HG02840 (cell line): ENCODE data around the gene VWDE.
"Not testable (repeated sequence)": the region's sequence is repeated elsewhere in the genome, so short reads cannot be mapped to it uniquely, and the experiment has no call there.

Source experiments
- ATAC-seq: cut with Tn5 transposase; IDR thresholded peaks from one replicate; pipeline ENCODE4 v1.9.1; 2021; ENCODE audit warnings: mild to moderate bottlenecking, moderate library complexity, moderate number of reproducible peaks; ENCODE audit not compliant: unreplicated experiment, low FRiP score

The VWDE gene

DNA sequence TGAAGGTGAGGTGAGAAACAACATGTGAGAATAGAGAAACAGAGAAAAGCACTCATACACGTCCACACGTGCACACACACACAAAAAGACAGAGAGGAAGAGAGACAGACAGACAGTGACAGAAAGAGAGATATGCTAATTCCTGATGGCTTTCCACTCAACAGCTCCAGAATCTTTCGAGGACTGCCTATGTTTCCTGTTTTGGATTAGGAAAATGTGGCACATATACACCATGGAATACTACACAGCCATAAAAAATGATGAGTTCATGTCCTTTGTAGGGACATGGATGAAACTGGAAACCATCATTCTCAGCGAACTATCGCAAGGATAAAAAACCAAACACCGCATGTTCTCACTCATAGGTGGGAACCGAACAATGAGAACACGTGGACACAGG lies 4.0 kb upstream of the VWDE start:
- not testable (repeated sequence) for ATAC-seq

DNA sequence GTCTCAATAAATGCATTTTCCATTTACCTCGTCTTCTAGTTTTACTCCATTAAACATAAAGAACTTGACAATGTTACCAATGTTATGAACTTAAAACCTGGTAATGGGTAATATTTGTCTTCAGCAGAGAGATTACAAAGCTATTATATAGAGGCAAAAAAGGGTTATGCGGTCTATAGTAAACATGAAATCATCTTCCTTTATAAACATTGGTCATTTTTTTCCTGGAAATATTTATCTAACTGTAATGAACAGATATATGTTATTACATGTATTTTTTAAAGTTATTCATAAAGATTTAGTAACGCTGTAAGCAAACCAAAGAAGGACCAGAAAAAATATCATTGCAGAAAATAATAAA lies 1.3 kb downstream of the VWDE start:
- no peak for ATAC-seq

DNA sequence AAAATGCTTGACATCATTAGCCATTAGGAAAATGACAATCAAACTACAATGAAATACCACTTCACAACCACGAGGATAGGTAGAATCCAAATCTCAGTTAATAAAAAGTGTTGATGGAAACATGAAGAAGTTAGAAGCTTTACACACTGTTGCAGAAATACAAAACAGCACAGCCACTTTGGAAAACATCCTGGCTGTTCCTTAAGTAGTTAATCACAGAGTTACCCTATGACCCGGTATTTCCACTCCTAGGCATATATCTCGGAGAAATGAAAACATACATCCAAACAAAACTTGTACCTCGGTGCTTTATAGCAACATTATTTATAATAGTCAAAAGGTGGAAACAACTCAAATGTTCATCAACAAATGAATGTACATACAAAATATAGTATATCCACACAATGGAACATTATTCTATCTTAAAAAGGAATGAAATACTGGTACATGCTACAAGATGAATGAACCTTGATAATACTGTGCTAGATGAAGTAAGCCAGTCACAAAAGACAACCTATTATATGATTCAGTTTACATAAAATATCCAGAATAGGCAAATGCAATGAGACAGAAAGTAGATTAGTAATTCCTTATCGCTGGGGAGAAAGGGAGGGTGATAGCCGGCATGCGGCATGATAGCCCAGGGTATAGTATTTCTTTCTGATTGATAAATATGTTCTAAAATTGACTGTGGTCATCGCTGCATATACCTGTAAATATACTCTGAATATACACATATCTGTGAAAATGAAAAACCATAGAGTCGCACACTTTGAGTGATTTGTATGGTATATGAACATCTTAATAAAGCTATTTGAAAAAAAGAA lies 1.9 kb downstream of the VWDE start:
- ATAC-seq = no peak

DNA sequence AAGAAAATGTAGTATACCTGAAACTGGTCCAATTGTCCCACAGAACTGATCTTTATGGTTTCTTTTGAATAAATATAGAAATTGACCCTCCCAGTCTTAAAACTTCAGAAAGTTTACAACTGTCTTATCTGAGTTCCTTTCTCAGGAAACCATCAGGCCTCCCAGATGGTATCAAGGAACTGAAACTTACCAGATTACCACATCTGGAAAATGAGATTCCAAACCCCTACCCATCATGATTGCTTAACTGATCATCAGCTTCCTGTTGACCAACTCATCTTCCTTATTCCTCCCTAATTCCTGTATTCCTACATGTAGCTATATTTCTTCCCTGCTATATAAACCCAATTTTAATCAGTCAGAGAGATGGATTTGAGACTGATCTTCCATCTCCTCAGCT lies 5.5 kb downstream of the VWDE start:
- no peak for ATAC-seq

DNA sequence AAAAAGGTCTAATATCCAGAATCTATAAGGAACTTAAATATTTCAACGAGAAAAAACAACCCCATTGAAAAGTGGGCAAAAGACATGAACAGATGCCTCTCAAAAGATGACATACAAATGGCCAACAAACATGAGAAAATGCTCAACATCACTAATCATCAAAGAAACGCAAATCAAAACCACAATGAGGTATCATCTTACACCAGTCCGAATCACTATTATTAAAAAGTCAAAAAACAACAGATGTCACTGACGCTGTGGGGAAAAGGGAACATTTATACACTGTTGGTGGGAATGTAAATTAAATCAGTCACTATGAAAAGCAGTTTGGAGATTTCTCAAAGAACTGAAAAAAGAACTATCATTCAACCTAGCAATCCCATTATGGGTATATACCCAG lies 6.0 kb downstream of the VWDE start:
- no peak for ATAC-seq

DNA sequence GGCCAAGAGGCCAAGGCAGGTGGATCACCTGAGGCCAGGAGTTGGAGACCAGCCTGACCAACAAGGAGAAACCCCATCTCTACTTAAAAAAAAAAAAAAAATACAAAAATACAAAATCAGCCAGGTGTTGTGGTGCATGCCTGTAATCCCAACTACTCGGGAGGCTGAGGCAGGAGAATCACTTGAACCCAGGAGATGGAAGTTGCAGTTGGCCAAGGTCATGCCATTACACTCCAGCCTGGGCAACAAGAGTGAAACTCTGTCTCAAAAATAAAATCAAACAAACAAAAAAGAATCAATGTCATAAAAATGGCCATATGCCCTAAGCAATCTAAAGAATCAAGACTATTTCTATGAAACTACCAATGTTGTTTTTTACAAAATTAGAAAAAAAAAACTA lies 7.0 kb downstream of the VWDE start:
- not testable (repeated sequence) for ATAC-seq

DNA sequence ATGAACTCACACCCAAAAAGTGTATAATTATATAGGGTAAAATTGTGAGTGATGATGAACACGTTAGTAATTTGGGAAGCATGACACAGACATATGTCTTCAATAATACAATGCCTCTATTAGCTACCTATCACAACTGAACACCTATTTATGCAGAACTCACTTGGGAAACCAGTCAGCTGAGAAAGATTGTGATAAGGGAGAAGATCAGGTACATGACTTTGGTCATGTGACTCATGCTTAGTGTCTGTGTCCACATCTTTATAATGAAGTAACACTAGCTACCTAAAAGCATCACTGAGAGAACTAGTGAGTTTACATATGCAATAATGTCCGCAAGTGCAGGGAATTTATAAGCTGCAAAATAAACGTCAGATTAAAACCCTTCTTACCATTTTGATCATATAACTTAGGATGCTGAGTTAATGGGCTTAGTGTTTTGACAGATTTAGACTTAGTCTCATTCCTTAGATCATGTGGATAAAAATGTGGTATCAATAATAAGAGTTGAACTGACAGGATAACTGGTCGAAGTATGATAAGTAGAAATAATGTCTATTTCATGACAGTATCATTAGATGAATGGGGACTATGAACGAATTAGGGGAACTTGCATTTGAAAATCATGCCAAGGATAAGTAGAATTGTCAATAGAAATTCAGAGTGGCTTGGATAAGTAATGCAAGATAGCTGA lies 11.6 kb downstream of the VWDE start:
- ATAC-seq = no peak

DNA sequence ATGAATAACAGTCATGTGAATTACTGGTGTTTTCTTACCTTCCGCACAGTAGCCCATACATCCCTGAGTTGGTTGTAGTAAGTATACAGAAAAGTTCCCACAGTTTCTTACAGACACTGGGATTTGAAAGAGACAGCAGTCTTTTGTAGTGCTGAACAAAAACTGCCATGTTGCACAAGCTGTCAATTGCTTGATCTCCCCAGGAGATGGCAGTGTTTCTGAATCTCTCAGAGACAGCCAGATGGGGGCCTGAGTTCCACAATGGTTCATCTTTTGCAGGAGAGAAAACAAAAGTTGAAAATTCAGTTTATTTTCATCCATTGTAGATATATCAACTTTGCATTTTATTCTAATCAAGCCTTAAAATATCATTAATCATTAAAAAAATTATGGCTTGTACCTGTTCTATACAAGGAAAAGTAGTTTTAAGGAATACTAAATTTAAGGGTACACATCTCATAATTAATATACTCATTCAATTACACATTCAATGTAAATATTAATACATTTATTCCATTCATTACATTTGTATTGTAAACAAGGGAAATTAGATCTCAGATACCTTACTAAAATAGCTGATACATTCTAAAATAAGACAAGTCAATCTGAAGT lies 14.5 kb downstream of the VWDE start:
- peak; percentile 93 for ATAC-seq

DNA sequence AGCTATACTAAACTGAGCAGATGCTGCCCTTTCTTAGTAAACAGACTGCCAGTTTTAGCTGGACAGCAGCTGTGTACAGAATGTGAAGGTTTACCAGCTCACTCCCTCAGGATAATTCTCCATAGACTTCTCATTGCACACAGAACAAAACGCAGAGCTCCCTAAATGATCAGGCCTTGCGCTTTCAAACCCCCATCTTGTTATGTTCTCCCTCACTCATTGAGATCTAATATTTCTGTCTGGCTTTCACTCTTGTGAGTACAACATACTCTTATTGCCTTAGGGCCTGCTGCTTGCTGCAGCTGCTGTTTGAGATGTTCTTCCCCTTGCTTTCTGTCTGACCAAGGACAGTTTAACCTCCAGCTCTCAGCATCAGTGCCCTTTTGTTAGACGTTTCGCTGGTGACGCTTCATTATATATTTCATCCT lies 17.3 kb downstream of the VWDE start:
- no peak for ATAC-seq

DNA sequence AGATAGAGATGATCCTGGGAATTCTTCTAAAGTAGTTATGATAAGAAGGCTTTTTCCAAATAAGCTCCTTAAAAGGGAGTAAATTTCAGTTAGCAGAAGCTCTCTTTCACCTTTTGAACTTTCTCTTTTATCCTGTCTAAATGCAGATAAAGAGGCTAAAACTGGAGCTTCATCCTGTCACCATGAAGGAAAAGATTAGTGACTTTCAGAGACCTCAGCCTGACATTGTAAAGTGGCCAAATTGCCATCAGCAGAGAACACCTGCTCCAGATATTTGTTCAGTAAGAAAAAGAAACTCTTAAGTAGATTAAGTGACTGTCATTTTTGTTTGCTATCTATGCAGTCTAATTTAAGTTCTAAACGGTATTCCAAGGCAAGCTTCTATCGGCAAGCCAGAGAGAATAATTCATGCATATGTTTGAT lies 18.3 kb downstream of the VWDE start:
- no peak for ATAC-seq

DNA sequence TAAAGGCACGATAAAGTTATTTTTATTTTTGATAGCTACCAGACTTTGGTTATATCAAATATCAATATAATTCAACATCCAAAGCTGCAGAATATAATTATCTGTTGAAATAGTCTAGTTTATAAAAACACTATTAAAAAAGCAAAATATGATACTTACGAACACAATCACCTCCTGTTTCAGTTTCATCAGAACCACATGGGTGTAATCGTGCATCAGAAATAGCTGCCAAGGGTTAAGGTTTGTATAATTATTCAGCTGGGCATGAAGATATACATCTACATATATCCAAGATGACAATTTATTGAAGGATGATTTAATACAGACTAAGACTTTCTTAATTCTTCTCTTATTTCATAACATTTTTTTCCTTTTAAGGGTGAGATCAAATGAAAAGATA lies 20.3 kb downstream of the VWDE start:
- ATAC-seq = no peak

DNA sequence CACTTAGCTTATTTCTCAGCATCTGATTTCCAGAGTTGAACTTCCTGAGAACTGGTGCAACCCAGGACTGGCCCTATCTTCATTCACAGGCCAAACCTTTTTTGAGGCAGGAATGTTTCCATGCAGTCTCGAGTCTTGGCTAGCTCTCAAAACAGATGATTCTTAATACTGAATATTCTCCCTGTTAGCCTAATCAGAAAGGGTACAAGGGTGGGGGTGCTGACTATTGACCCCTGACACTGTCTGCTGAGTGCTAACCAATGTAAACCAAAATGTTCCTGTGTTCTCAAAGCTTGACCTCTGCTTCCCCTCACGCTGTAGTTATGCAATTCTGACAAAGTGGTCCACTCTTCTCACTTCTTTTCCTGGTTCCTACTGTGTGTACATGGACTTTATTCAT lies 25.3 kb downstream of the VWDE start:
- ATAC-seq = no peak

DNA sequence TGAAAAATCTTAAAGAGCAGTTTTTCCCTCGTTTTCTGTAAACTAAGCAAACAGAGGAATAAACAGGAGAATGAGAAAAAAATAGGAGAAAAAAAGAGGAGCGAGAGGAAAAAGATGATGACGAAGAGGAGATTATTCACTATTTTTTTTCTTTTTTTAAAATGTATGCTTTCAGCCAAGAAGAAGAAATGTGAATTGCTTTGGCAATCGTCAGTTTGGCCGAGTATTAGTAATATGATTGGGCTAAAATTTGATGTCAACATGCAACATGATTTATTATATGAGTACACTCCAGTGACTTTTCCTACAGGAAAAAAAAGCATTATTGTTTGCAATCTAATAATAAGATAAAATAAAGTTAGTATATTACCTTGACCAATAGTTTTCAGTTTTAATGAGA lies 26.3 kb downstream of the VWDE start:
- no peak for ATAC-seq

DNA sequence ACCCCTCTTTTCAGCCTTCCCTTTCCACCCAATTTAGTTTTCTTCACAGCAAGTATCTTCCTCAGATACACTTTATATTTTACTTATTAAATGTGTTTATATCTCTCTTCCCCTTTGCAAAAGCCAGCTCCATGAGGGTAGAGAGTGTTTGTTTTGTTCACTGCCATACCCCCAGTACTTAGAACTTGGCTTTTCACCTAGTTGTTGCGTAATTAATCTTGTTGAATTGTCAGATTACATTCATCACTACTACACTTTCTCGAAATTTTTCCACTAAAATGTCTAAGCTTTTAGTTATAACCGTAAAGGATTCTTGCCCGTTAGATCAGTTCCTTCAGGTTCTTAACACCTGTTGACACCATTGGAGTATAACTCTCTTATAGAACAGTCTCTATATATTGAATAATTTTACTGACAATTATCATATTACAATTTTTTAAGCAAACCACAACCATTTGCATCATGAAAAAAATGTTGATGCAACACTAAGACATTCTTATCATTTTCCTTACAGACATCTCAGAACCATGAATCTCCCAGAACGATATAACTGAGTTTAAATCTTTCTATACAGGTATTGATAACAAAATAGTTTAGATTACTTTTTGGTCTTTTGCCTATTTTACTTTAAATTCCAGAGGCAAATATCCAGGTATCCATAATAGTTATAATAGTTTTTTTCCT lies 29.9 kb downstream of the VWDE start:
- ATAC-seq = no peak

DNA sequence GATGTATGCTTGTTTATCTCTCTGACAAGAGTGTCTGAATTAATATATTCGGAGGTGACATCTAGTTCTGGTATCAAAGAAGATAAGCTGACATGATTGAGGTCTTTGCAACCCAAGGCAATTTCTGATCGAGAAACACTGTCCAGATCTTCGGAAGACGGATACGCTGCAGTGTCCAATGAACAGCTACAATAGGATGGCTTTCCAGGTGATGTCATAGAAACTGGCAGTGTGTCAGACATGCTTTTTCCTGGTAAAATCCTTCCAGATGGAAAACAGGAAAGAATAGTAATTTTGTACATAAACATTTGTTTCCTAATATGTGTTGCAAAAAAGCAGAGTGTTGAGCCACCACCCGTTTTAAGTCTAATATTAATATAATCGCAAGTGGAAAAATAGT lies 33.4 kb downstream of the VWDE start:
- ATAC-seq = no peak

DNA sequence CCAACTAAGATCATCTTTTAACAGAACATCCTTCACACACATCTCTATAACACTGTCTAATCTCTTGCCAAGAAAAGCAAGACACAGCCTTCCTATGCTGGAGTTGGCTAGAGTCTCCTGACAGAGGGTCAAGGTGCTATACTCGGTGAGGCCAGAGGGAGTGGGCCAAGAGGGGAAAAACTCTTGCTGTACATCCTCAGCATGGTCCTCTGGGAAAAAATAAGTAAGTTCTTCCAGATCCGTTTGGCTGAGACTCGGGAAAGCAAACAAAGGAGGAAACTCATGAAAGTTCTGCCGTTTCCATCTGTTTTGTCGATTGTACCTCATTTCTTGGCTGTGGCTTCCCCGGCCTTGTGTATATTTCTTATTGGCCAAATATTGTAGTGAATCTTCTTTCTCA lies 33.9 kb downstream of the VWDE start:
- ATAC-seq = no peak

DNA sequence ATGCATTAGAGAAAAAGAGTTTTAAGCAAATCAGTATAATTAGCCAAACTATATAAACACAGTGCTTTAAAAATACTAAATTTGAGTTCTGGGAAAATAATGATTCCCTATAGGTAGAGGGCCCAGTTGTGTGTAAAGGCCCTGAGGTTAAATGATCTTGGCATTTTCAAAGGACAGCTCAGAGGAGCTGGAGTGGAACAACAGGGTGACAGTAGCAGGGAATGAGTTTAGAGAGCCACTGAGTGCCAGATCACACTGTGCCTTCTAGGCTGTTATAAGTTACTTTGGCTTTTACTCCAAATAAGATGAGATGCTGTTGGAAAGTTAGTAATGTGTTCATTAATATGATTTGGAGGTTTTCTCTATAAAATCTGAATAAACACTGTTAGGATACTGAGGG lies 34.6 kb downstream of the VWDE start:
- no peak for ATAC-seq

DNA sequence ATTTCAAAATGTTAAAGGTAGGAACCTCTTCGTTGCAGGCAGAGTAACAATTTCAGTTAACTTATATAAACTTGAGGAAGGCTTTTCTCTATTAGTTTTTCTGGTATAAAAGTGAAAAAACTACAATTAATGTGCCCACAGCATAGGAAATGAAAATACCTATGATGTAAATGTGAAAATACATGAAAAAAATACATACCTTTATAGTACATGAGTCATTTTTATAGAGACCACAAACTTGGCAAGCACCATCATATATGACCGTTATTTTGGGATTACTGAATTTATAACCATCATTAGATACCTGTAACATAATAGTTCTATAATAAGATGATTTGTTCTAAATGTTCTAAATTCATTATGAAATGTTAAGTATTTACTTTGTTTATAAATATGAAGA lies 42.7 kb downstream of the VWDE start:
- ATAC-seq = no peak

DNA sequence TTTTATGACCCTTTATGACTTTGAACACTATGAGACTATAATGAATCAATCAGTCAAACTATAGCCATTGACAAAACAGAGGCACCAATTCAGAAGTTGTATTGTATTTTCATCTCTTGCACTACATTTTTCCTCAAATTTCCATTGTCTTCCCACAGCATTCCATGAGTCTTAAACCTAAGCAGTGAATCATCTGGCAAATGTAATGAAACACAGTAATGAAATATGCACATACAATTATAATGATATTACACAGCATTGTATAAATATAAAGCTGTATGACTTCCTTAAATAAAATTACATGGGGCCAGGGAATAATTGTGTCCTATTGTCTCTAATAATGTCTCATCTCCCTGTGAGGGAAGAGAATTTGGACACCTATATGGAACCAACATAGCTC lies 45.0 kb downstream of the VWDE start:
- no peak for ATAC-seq

DNA sequence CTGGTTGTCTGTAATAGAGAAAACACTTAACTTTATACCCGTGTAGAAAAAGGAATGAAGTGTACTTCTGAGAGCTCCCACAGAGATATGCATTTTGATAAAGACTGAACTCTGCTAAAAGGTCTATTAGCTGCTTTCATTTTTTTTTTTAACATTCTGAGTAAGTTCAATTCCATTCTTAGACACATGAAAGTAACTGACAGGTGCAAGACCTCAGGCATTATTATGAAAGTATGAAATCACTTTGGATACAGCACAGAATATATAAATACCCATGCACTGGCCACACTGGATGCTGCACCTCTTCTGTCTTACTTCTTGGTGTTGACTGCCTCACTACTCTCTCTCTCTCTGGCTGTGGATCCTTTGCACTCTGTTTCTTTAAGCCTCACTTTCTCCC lies 46.2 kb downstream of the VWDE start:
- peak; percentile 62 for ATAC-seq

DNA sequence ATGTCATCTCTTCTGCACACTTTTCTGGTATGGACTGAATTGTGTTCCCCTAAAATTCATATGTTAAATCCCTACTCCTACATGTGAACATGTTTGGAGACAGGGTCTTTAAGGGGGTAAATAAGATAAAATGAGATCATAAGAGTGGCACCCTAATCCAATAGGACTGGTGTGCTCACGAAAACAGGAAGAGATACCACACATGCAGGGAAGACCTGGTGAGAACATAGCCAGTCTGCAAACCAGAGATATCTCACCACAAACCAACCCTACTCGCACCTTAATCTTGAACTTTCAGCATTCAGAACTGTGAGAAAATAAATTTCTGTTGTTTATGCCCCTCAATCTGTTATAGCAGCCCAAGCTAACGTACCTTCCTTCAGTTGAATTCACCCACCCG lies 51.8 kb downstream of the VWDE start:
- ATAC-seq = no peak
